GM19351 (cell line): ENCODE results near the gene CDK8.
A peak's percentile ranks its signal among the peaks of the same experiment; 100 is the strongest.

ENCODE experiments used
- ATAC-seq: cut with Tn5 transposase; IDR thresholded peaks from one replicate; pipeline ENCODE4 v1.9.1; 2021; ENCODE audit warnings: mild to moderate bottlenecking, moderate library complexity; ENCODE audit not compliant: unreplicated experiment

CDK8 gene

DNA sequence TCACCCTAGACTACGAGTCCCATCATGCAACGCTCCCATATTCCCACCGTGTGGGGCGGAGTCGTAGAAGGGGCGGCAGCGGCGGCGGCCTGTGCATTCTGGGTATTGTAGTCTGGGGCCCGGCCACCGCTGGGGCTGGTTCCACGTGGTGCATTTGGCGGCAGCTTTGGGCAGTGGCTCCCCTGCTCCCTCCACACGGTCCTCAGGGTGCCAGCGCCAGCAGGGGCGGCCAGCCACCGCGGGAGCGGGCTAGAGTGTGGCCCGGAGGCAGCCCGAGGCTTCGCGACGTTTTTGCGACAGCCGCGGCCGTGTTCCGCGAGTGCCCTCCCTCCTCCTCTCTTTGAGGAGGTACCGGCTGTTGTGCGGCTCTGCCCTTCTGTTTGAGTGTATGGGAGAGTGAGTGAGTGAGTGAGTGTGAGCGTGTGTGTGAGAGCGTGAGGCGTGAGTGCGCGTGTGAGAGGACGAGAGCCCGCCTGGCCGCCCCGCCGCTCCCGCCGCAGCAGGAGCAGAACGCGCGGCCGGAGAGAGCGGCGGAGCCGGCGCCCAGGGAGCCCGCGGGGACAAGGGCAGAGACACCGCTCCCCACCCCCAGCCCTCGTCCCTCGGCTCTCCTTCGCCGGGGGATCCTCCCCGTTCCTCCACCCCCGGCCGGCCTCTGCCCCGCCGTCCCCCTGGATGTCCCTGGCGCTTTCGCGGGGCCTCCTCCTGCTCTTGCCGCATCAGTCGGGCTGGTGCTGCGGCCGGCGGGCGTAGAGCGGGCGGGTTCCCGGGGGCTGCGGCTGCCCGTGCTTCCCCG lies at the start of gene CDK8:
TSS of gene CDK8 (plus strand) at position 343 of the 796 bp plus-strand sequence. CDS start 513 bp downstream, outside the sequence.
- ATAC-seq, result peak; percentile 71

DNA sequence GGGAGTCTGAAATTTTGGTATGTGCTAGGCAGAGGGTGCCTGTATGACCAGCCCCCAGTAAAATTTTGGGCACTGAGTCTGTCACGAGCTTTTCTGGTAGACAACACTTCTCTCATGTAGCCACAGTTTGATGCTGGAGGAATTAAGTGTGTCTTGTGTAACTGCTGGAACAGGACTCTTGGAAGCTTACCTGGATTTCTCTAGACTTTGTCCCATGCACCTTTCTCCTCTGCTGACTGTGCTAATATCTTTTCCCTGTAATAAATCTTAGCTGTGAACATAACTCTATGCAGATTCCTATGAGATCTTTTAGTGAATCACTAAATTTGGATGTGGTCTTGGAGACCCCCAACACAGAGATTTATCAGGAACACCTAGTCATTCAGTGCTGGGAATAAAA lies 45.6 kb upstream of the CDK8 start:
- ATAC-seq, result no peak

DNA sequence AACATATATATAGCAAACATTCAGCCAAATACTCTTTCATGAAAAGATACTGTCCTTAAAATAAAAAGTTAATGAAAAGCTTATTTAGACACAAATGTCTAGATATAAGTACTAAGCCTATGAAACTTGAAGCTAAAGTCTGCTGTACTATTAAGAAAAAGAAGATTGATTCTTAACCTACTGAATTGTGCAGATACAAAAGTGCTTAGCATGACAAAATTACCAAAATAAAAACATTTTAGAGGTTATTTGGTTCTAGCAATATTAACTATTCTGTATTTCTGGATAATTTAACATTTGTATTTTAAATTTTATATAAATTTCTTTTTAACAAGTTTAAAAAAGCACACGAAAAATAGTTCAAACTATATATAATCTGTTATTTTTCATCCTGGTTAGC lies 40.6 kb upstream of the CDK8 start:
- no peak for ATAC-seq

DNA sequence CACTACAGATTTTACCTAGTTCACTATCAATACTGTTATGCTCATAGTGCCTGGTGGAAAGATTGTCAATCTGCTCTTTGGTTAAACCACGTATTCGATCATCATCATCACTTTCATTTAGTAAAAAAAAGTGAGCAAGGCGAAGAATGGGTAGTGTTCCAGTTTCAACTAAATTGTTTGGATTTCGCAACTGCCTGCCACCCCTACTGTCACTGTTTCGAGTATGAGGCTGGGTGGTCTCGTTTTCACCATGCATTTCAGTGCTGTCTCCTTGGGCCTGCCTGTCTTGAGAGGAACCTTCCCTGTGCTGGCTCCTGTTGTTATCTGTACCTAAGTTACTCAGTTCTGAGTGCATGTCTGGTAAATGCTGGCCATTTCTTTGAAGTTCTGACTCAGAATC lies 39.9 kb upstream of the CDK8 start:
- ATAC-seq, result no peak

DNA sequence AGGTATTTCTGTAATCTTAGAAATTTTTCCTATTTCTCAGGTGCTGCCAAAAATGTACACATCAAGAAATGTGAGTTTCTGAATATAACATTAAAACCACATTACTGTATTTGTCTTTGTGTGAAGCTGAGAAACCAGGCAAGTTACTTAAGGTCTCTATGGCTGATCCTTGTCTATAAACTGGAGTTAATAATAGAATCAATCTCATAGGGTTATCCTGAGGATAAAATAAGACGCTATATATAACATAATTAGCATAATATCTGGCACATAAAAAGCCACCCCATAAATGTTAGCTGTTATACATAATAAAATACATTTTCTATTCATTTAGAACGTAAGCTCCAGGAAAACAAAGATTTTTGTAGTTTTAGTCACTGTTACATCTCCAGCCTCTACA lies 37.9 kb upstream of the CDK8 start:
- no peak for ATAC-seq

DNA sequence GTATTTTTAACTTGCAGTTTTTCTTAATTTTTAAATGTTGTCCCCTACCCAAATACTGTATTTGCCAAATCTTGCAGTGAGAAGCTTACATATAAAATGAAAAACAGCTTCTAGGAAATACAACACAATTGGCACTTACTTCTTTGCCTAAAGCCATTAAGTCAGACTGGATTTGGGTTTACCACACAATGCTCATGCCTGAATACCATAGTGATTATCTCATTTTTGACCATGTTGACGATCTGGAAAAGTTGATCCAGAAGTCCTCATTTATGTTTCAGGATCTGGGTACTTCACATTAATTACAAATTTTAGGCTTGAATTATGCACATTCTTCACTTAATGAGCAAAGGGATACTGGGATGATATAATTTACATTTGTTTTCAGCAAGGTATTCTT lies 34.2 kb upstream of the CDK8 start:
- no peak for ATAC-seq

DNA sequence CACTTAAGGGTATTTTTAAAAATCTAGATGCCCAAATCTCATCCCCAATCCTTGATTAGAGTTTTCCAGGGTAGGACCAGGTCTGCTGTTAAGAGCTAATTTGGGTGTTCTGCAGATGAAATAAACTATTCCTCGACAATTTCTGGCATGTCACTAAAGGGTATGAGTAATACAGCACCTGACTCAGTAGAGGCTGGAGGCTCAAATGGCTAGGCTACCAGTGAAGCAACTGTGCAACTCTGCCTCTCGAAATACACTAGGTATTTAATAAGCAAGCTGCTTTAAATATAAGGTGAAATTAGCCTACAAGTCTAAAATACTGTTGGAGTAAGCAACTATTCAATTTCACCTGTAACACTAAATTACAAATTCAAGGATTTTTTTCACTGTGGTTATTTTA lies 33.4 kb upstream of the CDK8 start:
- ATAC-seq, result no peak

DNA sequence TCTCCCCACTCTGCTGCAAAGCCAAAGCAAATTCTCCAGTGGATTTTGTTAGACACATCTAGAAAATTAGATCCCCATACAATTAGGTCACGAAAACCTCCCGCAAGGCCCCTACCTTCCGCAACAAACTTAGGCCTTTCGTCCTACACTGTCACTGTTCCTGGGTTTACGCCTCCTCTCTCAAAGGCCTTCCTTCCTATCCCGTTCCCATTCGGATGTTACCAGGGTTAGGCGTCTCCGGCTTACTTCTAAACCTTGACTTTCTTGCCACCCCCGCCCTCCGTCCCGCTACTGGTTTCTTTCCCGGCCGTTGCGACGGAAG lies 32.6 kb upstream of the CDK8 start:
- peak; percentile 21 for ATAC-seq

DNA sequence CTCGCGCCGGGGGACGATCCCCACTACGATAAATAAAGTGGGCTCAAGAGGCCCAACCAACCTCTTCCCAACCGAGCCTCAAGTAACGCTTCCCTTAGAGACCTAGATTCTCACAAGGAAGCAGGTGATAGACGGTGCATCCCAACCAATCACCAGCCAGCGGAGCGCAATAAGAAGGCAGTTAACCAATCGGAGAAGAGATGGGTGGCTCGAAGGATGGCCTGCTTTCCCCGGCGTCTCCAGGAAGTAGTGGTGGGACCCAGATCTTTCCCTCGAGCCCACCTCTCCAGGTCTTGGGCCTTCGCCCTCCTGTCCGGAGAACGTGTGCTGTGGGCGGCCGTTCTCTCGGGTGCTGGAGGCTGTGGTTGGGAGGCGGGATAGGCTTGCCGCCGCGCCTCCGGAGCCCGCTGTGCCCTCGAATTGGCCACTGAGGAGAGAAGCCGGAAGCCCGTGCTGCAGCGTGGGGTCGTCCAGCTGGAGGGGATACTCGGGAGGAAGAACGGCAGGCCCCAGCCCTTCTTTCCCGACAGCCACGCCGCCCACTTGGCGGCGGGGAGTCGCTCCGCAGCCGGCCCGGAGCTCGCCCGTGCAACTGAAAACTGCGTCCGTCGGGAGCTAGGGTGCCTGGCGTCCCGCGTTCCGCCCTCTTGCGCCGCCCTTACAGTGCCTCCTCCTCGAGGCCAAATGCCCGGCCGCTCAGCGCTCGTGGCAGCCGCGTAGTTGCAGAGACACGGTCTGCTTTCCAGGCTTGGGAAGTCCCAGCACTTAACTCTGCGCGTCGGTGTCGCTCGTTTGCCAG lies 32.0 kb upstream of the CDK8 start, which contains the start of gene RNF6:
TSS of gene RNF6 (minus strand) at position 594 of the 799 bp plus-strand sequence. CDS start 2,665 bp downstream, outside the sequence.
- peak; percentile 95 for ATAC-seq

DNA sequence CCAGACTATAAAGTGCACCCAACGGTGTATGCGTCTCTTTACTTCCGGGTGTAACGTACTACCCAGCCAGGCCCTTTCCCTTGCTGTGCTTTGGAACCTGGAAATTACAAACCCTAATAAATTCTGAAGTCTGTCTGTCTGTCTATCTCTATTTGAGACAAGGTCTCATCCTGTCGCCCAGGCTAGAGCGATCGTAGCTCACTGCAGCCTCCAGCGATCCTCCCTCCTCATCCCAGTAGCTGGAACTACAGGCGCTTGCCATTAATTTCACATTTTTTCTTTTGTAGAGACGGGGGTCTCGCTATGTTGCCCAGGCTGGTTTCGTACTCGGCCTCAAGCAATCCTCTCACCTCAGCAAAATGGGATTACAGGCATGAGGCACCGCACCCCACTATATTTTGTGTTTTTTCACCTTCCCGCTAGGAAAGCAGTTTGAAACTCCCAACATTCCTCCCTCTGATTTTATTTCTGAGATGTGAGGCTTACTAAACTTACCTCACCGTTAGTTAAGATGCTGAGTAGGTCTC lies 31.3 kb upstream of the CDK8 start:
- peak; percentile 36 for ATAC-seq

DNA sequence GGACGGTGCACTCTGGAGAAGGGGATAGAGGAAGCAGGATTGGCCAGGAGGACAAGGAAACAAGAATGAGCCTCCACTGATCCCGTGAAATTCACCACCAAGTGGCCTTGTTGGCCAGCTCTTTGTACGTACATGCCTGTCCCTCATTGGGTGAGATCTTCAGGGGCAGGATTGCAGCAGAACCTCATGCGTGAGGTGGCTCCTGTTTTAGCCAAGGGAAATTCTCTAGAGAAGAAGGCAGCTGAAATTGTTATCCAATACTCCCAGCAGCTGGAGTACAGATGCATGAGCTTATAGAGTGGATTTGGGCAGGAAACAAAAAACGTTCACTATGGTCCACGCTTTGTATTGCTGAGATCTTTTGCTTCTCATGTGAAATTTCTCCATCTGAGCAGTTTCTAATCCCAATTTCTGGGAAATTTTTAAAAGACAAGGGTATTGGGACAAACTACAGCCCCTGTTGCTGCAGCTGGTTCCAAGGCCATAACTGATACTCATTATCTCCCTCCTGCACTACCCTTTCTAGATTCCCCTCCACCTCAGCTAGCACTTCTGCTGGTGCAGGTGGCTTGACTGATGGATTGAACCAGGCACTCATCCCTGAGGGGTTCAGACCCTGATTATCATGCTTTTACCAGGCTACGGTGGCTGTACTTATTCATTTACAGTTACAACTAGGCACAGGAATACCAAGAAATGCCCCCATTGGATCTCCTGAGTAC lies 27.9 kb upstream of the CDK8 start:
- ATAC-seq, result no peak

DNA sequence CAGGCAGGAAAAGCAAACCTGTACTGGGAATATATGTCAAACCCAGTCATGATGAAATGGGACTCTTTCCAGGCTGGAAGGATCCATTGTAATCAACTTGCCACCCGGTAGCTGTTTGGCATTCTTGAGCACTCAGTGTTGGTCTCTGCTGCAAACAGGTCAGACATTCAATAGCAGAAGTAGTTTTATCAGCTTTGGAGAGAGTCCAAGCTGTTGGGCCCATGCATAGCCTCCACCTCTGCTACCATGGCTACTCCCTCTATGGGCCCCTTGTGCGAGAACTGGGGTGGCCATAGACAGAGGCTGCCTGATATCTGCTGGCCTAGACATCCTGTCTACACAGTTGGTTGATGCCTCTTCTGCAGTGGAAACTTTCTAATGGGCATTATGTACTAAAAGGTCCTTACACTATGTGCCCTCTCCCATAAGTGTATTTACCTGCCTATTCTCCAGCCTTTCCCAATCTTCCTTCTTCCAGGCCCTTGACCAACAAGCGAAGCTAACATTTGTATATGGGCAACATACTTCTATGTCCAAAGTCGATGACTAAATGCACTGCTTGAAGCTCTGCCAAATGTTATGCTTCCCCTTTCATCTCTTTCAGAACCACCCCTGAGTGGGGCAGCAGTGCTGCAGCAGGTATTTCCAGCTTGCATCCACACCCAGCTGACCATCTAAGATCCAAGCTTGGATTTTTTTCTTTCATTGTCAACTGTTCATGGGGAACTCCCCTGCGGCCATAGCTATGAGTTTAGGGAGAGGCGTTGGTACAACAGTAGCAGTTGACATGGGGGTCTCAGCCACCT lies 26.6 kb upstream of the CDK8 start:
- ATAC-seq, result no peak

DNA sequence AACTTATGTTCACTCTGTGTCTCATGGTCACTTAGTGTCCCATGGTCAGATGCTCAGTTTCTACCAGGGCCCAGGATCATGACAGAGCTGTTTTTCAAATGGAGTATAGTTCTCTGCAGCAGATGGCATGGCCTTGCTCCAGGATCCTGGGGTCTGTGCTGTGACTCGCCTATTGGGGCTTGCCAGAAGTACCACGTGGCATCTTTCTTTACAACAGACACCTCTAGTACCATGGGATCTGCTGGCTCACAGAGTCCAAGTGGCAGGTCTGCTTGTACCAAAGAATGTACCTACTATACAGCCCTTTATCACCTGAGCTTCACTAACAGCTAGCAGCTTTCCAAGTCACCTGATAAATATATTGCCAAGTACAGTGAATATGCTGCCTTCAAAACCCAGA lies 25.8 kb upstream of the CDK8 start:
- no peak for ATAC-seq

DNA sequence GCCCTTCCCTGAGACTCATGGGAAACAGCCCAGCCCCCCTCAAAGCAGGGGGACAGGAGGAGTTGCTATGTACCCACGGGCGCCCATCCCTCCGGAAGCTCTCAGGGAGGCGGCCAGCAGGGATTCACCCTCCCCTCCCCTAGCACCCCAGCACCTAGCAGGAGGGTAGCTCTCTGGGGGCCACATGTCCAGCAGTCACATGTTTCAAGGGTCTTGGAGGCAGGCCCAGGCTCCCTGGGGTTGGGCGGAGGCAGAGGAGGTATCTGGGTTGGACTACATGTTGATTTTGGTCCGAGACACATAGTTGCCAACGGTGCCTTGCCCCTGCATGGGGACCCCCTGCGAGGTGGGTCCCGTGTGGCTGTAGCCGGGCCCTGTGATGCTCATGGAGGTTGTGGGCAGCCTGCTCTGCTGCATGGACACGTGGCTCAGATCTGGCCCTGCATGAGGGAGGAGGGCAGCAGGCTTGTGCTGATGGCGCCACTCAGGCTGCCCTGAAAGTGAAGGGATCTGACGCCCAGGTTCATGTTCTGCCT lies 24.8 kb upstream of the CDK8 start:
- ATAC-seq, result no peak

DNA sequence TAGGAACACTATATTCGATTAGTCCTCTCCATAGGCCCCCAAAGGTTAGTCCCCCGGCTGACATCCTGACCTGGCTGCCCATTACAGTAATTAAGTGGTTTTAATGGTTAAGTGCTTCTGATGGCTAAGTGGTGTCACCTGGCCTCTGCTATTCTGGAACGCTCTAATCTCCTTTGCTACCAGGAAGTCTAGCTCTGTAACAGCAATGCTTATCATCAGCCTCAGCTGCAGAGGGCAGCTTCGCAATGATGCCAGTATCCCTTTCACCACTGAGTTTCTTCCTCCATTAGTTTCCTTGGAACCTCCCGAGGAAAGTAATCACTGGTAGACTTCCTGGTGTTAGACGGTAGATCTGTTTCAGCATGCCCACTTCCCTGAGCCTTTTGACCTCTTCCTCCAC lies 23.2 kb upstream of the CDK8 start:
- ATAC-seq, result no peak

DNA sequence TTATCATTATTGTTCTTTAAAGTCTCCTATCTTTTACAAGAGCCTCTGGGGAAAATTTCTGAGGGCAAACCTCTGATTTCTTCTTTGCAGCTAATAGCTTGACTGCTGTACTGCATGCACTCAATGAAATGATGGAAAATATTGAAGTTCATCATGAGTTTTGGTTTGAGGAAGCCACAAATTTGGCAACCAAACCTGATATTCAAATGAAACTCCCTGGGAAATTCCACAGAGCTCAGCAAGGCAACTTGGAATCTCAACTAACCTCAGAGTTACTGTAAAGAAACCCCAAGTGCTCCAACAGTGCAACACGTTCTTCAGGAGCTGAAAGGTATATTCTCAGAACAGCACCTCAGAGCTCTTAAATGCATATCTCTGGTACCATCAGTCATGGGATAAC lies 17.6 kb upstream of the CDK8 start:
- no peak for ATAC-seq

DNA sequence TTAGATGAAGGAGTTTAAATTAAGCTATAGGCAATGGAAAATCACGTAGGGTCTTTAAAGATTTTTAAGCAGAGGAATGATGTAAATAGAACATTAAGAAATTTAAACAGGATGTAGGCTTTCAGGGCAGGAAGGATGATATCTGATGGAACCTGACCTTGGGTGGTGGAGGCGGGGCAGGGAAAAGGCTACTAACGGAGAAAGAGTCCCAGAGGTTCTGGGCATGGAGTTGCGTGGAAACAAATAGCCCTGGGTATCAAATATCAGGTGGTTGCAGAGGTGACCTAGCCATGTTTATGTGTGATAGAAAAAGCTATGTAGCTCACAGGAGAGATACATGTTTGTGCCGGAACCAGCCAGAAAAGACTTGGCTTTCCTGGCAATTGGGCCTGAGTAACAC lies 7.8 kb upstream of the CDK8 start:
- ATAC-seq, result no peak

DNA sequence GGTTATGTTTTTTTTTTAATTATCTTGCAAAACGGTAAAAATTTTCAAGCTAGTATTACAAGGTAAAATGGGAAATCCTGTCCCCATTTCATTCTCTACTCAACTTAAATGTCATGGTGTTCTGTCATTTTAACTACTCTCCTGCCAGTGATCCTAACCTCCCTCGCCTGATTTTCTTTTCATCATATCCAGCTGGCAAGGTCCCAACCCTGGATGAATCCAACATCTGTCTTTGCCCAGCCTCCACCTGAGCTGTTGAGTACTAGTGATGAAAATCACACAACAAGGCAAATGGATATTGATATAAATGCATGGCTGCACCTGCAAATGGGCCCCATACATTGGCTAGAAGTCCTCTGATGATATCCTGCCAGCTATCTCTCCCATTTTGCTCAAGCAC lies 6.9 kb upstream of the CDK8 start:
- ATAC-seq, result no peak

DNA sequence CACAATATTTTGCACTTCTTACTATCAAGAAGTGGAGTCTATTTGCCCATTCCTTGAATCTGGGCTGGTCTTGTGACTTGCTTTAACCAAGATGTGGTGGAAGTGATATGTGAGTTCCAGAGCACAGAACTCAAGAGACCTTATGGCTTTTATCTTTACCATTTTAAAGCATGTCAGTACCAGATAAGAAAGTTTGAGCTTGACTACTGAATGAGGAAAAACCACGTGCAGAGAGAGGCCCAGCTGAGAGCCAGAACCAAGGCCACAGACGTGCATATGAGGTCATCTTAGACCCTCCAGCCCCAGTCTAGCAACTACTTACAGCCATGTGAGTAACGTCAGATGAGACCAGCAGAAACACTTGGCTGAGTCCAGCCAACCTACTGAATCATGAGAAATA lies 6.3 kb upstream of the CDK8 start:
- ATAC-seq, result no peak

DNA sequence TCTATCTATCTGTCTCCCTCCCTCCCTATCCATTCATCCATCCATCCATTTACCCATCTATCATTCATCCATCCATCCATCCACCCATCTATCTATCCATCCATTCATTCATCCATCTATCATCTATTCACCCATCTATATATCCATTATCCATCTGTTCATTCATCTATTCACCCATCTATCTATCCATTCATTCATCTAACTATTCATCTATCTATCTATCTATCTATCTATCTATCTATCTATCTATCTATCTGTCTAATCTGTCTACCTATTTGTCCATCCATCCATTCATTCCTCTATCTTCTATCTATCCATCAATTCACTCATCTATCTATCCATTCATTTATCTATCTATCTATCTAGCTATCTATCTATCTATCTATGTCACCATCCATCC lies 4.4 kb upstream of the CDK8 start:
- ATAC-seq, result no peak
